Stimulated activated CD8-positive, alpha-beta memory T cell treated with anti-CD3 and anti-CD28 coated beads, Interleukin-15, amount 100 ng/mL, for 4 hours (primary cell): Measurements from ENCODE around the gene KBTBD3.
"Not testable (repeated sequence)": the region's sequence is repeated elsewhere in the genome, so short reads cannot be mapped to it uniquely, and the experiment has no call there.

Source experiments
- DNase-seq, 2 donors: peaks; one replicate each; pipeline ENCODE4 v3.0.0-alpha.2; 2020; ENCODE audit warnings: low read depth in 2 of 2

Gene KBTBD3

GRCh38 chr11:106061954-106062949, 14.9 kb downstream of the KBTBD3 start:
- DNase-seq: no peak

- DNase-seq: no peak
These were observed 15.8 kb downstream of the KBTBD3 start for GRCh38 chr11:106061249-106061784.

GRCh38 chr11:106059617-106060016, 17.5 kb downstream of the KBTBD3 start:
- no peak for DNase-seq

GRCh38 chr11:106058377-106058776, 18.8 kb downstream of the KBTBD3 start:
- not testable (repeated sequence) for DNase-seq

- DNase-seq: no peak
These were observed 26.0 kb downstream of the KBTBD3 start for GRCh38 chr11:106051103-106051502.

GRCh38 chr11:106049727-106050476, 27.2 kb downstream of the KBTBD3 start:
- DNase-seq: no peak

GRCh38 chr11:106047631-106048030, 29.5 kb downstream of the KBTBD3 start:
- no peak for DNase-seq

GRCh38 chr11:106043540-106043939, 33.6 kb downstream of the KBTBD3 start:
- DNase-seq: no peak

- no peak for DNase-seq
These were observed 44.3 kb downstream of the KBTBD3 start for GRCh38 chr11:106032861-106033260.

- DNase-seq: no peak
These were observed 45.2 kb downstream of the KBTBD3 start for GRCh38 chr11:106031936-106032335.

GRCh38 chr11:106031202-106031810, 45.8 kb downstream of the KBTBD3 start:
- no peak for DNase-seq

GRCh38 chr11:106030609-106031008, 46.5 kb downstream of the KBTBD3 start:
- DNase-seq: no peak

GRCh38 chr11:106022795-106023275, 54.3 kb downstream of the KBTBD3 start:
- no peak for DNase-seq

- DNase-seq: peak; percentile 87 to 95
These were observed 55.0 kb downstream of the KBTBD3 start, which contains the start of gene MSANTD4 for GRCh38 chr11:106021967-106022794. Gene MSANTD4, minus strand, starts transcription at chr11:106022240. Its CDS starts 11,323 bp downstream, at chr11:106010917.

GRCh38 chr11:106021181-106021966, 55.8 kb downstream of the KBTBD3 start:
- no peak for DNase-seq

GRCh38 chr11:106017093-106017492, 60.1 kb downstream of the KBTBD3 start:
- no peak for DNase-seq

- DNase-seq: no peak
These were observed 62.1 kb downstream of the KBTBD3 start for GRCh38 chr11:106015066-106015465.

GRCh38 chr11:106014620-106015019, 62.5 kb downstream of the KBTBD3 start:
- no peak for DNase-seq

GRCh38 chr11:106014035-106014434, 63.1 kb downstream of the KBTBD3 start:
- no peak for DNase-seq

GRCh38 chr11:106012744-106013143, 64.4 kb downstream of the KBTBD3 start:
- no peak for DNase-seq
